IPS DF 4.7 (cell line): ENCODE measurements around the gene TEX30.
A peak's percentile ranks its signal among the peaks of the same experiment; 100 is the strongest.
"Not testable (repeated sequence)": the region's sequence is repeated elsewhere in the genome, so short reads cannot be mapped to it uniquely, and the experiment has no call there.

Experiments used
- DNase-seq: peaks from one replicate; pipeline ENCODE4 v3.0.0-alpha.2; 2013; ENCODE audit warnings: low spot score; ENCODE audit errors: extremely low read depth

The TEX30 gene

DNA sequence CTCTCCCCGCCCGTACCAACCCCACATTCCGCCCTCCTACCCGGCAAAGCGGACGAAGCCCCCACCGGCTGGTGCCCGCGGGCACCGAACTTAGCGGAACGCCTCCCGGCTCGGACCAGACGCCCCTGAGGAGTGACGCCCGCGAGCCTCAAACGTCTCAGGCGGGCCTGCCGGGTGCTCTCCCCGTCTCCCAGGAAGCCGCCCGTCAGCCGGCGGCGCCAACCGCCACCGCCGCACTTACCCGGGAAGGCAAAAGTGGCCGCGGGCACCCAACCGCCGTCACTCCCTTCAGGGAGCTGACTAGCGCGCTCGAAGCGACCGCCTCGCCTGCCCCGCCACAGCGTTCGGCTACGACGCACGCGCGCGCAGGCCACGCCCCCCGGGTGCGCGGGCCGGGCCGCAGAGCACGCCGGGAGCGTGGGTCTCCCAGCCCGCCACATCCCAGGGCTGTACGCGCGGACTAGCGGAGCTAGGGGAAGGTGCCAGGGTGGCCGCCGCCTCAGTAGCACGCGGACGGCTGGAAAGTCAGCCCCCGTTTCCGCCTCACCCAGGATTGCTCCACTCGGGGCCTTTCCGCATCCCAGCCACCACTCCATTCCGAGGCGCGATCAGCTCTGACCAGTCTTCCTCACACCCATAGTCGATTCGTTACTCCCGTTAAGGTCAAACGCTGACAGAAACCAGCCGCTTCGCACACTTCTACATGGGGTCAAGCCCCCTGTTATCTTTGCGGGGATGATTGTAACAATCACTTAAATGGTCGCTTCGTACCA lies at the start of gene TEX30:
TEX30 (minus strand) TSS at position 346 of the 773 bp plus-strand sequence. CDS start 3,760 bp downstream, outside the sequence.
- DNase-seq: no peak

- no peak for DNase-seq
Observed at GRCh38 chr13:102817907-102818306, 44.3 kb upstream of the TEX30 start.

- no peak for DNase-seq
Observed at GRCh38 chr13:102817241-102817640, 43.7 kb upstream of the TEX30 start.

DNA sequence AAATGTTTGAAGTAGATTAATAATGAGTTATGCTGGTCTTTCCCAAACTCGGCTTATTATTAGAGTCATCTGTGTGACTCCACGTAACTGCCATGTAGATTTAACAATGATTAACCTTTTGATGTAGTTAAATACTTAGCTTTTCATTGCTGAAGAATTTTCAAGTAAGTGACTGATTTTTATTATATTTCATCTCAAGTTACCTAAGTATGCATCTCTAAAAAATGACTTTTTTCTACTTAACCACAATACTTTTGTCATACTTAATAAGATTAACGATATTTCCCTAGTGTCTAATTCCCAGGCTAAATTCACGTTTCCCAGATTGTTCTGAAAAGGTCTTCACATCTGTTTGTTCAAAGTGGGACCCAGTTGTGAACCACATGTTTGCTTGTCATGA lies 43.1 kb upstream of the TEX30 start:
- no peak for DNase-seq

- DNase-seq: no peak
Observed at GRCh38 chr13:102815788-102816187, 42.2 kb upstream of the TEX30 start.

- no peak for DNase-seq
Observed at GRCh38 chr13:102814793-102815192, 41.2 kb upstream of the TEX30 start.

DNA sequence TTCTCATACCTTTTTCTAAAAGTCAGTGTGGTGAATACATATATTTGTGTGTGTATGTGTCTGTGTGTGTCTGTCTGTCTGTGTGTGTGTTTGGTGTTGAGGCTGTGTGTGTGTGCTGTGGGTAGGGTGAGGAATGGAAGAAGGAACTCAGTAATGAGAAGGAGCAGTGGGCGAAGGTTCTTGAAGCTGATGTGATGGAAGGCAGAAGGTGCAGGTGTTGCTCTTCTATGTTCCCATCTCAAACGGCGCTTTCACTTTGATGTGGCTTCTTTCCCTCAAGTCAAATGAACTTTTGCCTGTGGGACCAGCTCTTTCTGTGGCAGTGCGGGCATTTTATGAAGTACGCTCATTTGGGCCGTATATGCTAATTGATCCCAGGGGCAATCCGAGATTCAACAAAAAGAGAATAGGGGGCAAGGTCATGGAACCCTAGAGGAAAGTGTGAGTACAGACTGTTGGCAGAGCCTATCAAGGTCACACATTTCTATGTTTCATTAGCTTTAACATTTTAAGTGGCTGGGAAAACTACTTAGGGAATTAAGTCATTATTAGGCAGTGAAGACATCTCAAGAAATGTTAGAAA lies 40.5 kb upstream of the TEX30 start:
- no peak for DNase-seq

- DNase-seq: no peak
Observed at GRCh38 chr13:102812611-102813287, 39.2 kb upstream of the TEX30 start.

- no peak for DNase-seq
Observed at GRCh38 chr13:102807699-102808098, 34.1 kb upstream of the TEX30 start.

DNA sequence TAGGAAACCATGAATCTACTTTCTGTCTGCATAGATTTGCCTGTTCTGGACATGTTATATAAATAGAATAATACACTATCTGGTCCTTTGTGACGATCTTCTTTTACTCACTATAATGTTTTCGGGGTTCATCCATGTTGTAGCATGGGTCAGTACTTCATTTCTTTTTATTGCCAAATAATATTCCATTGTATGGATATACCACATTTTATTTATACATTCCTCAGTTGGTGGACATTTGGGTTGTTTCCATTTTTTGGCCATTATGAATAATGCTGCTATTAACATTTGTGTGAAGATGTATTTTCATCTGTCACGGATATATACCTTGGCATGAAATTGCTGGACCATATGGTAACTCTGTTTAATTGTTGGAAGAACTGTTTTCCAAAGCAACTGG lies 32.1 kb upstream of the TEX30 start:
- no peak for DNase-seq

DNA sequence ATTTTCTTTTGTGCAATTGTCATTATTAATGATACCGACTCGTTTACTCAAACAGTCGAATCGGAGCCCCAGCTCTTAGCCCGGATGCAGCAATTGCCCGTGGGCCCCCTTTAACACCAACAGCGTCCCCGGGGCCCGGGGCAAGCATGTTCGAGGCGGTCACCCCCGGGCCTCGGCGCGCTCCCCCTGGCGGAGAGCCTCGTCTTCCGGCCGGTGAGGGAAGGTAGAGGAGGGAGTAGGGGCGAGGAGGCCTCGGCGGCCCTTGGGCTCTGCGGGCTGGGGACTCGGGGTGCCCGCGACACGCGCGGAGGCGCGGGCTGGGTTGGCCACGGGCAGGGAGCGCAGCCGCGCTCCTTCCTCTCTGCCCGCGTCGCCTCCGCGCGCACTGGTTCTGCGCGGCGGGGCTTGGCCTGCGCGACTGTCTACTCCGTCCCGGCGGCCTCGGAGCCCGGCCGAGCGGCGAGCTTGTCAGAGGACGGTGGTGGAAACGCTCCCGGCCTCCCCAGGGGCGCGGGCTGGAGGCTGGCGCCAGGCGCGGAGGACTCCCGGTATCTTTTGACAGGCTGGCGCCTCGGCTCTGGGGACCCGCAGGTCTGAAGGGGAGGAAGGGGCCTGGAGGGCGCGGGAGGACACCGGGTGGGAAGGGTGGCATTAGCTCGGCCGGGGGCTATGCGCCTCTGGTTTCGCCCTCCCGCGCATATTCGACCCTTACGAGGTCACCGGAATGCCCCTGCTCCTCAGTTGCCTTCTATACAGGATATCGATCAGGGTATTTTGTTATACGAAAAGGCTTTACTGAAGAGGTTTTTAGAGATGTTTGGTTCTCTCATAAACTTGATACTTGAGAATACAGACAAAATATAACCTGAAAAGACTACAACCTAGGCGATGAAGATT lies 26.8 kb upstream of the TEX30 start:
- no peak for DNase-seq

GRCh38 chr13:102799426-102800144 lies 26.0 kb upstream of the TEX30 start:
- DNase-seq: no peak

DNA sequence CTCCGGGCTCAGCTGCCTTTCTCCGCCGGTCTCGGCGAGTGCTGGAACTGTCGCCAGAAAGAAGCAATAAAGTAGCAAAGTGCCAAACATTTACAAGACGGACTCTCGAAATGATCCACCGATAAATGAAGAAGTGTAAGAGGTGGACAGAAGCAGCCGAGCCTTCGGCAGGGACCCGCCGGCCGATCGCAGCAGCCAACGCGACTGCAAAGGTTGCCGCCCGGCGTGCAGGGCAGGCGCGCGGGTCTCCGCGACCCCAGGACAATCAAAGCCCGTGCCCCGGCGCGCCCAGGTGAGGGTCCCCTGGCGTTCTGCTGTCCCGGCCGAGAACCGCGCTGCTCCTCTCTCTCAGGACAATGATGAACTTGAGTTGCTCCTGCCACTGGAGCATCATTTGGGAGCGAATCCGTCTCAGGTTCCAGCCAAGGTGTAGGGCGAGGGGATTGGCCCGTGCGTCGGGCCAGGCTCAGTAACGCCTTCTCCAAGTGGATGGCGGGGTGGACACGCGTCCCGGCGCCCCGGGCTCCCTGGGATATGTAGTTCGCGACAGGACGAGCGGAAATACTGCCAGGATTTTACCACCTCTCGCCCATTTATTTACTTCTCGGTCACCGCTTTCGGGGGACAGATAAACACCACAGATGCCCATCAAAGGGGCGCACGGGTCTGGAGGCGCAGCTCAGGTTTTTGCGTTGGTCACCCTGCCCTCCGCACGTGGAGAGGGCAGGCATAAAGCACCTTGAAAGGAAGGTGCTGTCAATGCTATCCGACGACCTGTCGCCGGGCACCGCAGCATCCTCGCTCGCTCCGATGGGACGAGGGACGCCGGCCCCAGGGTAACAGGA lies 25.2 kb upstream of the TEX30 start, which contains the start of the genes BIVM and POGLUT2:
BIVM (plus strand) TSS at position 539 of the 845 bp plus-strand sequence. CDS start 8,149 bp downstream, outside the sequence.
POGLUT2 (minus strand) TSS at position 396 of the 845 bp plus-strand sequence; CDS start at position 90, 306 bp downstream.
- peak; percentile 83 for DNase-seq

DNA sequence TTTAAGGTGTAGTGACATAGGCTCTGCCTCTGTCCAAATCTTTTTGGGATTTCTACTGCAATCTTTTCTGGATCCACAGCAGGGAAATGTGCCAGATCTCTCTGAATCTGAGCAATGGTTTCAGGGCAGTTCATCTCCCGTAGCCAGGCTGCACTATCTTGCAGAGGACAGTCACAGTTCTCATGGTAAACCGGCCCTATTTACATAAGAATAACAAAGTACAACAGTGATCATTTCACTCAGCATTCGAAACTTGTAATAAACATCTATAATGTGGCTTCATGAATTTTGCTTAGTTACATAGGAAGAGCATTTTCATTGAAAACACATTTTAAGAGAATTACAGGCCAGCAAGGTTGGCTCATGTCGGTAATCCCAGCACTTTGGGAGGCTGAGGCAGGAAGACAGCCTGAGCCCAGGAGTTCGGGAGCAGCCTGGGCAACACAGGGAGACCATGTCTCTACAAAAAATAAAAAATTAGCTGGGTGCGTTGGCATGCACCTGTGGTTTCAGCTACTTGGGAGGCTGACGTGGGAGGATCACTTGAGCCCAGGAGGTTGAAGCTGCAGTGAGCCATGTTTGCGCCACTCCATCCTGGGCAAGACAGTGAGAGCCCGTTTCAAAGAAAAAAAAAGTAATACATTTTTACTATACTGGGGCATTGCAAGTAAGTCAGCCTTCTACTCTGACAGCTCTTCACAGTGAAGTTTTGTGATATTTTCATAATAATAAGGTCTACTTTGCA lies 20.2 kb upstream of the TEX30 start:
- DNase-seq: no peak

GRCh38 chr13:102792396-102792795 lies 18.8 kb upstream of the TEX30 start:
- DNase-seq: no peak

GRCh38 chr13:102788683-102789082 lies 15.1 kb upstream of the TEX30 start:
- no peak for DNase-seq

DNA sequence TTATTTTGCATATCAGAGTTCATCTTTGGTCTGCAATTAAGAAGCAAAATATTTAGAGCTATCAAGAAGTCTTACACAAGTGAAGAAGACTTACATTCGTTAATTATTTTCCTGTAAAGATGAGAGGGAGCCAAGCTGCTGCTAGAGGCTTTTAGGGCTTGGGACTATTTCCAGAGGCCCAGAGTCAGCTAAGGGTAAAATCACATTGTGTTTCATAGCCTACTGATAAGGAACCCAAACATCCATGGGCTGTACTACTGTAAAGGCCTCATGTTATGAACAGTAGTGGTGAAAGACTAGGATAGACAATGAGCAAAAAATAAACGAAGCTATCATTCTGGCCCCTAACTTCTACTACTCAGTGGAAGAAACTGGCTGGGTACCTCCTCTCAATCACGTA lies 10.9 kb upstream of the TEX30 start:
- DNase-seq: no peak

DNA sequence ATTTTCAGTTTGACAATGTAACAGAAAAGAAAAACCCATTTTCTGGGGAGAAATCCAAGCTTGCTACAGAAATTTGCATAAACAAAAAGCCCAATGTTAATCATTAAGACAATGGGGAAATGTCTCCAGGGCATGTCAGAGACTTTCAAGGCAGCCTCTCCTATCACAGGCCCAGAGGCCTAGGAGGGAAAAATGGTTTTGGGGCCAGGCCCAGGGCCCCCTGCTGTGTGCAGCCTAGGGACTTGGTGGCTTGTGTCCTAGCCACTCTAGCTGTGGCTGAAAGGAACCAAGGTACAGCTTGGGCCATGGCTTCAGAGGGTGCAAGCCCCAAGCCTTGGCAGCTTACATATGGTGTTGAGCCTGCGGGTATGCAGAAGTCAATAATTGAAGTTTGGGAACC lies 8.0 kb upstream of the TEX30 start:
- DNase-seq: no peak

DNA sequence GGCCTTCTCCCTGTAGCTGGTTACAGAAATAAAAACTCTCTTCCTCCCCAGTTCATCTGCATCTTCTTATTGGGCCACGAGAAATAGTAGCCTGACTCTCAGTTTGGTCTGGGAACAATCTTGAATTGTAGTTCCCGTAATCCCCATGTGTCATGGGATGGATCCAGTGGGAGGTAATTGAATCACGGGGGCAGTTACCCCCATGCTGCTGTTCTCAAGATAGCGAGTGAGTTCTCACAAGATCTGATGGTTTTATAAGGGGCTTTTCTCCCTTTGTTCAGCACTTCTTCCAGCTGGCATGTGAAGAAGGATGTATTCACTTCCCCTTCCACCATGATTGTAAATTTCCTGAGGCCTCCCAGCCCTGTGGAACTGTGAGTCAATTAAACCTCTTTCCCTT lies 7.1 kb upstream of the TEX30 start:
- DNase-seq: not testable (repeated sequence)
